Measurements from ENCODE around the gene HPCAL1. TPM values are rescaled to one million over a fixed set of nuclear protein-coding genes. Genes with fewer than 3 reads are reported as not detected.

HPCAL1 gene
- total RNA-seq, 1 experiment from 2014 or later, result 280 TPM

GRCh38 chr2:10322973-10323372 is 20.3 kb downstream of the HPCAL1 start:
- DNase-seq (ENCODE audit: low read depth), result no peak

- DNase-seq (ENCODE audit: low read depth), result no peak
Observed at GRCh38 chr2:10323535-10323934, 20.8 kb downstream of the HPCAL1 start.

- no peak for DNase-seq (ENCODE audit: low read depth)
Observed at GRCh38 chr2:10324095-10324832, 21.6 kb downstream of the HPCAL1 start.

GRCh38 chr2:10325278-10326145 is 22.8 kb downstream of the HPCAL1 start:
- no peak for DNase-seq (ENCODE audit: low read depth)

GRCh38 chr2:10326151-10326616 is 23.5 kb downstream of the HPCAL1 start:
- DNase-seq (ENCODE audit: low read depth), result no peak

- peak; percentile 30 for DNase-seq (ENCODE audit: low read depth)
Observed at GRCh38 chr2:10326707-10327594, 24.2 kb downstream of the HPCAL1 start.

- no peak for DNase-seq (ENCODE audit: low read depth)
Observed at GRCh38 chr2:10327896-10328669, 25.4 kb downstream of the HPCAL1 start.

- DNase-seq (ENCODE audit: low read depth), result no peak
Observed at GRCh38 chr2:10328670-10329579, 26.2 kb downstream of the HPCAL1 start.

GRCh38 chr2:10329580-10329879 is 26.8 kb downstream of the HPCAL1 start:
- no peak for DNase-seq (ENCODE audit: low read depth)

GRCh38 chr2:10329880-10330699 is 27.4 kb downstream of the HPCAL1 start:
- peak; percentile 55 for DNase-seq (ENCODE audit: low read depth)

- DNase-seq (ENCODE audit: low read depth), result no peak
Observed at GRCh38 chr2:10330700-10331026, 28.0 kb downstream of the HPCAL1 start.

GRCh38 chr2:10331027-10331701 is 28.5 kb downstream of the HPCAL1 start:
- DNase-seq (ENCODE audit: low read depth), result no peak

GRCh38 chr2:10331702-10332401 is 29.1 kb downstream of the HPCAL1 start:
- no peak for DNase-seq (ENCODE audit: low read depth)

GRCh38 chr2:10332402-10333246 is 29.9 kb downstream of the HPCAL1 start:
- DNase-seq (ENCODE audit: low read depth), result no peak

- no peak for DNase-seq (ENCODE audit: low read depth)
Observed at GRCh38 chr2:10333247-10333613, 30.5 kb downstream of the HPCAL1 start.

- no peak for DNase-seq (ENCODE audit: low read depth)
Observed at GRCh38 chr2:10333966-10334365, 31.3 kb downstream of the HPCAL1 start.
